ENCODE data around the gene MAP4. TPM values are rescaled to one million over a fixed set of nuclear protein-coding genes. Genes with fewer than 3 reads are reported as not detected.

The MAP4 gene
- total RNA-seq, 2 experiments from 2014 or later = 101 to 103 TPM

- Mint-ChIP-seq H3K36me3 (ENCODE audit: low read depth) (no peaks in the 10 kb centered on the region), H3K27ac (no peak overlapping the region), H3K9me3 (no peaks in the 10 kb centered on the region), H3K4me1 (ENCODE audit: low read depth) (peaks cover 21% of the 10 kb centered on the region), H3K27me3 (no peaks in the 10 kb centered on the region), H3K4me3 (no peak overlapping the region)
- ChIA-PET CTCF (interaction anchor here (1.0 kb wide), 1 partner anchor 37 kb away, joined by 4 read pairs; no protein-coding TSS in a partner anchor), POLR2A (interaction anchor here (1.4 kb wide), 1 partner anchor 10 kb away, joined by 5 read pairs; no protein-coding TSS in a partner anchor)
- intact Hi-C loops (cut with micrococcal nuclease) = no loop called here
- TF ChIP-seq CTCF (IDR thresholded peaks at IDR 0.05) = no peak
- ATAC-seq (no peak), DNase-seq (no peak)
Measured at GRCh38 chr3:48026951-48027908, 11.0 kb upstream of the MAP4 start.

GRCh38 chr3:48026098-48026497 is 9.9 kb upstream of the MAP4 start:
- Mint-ChIP-seq H3K27me3 (no peaks in the 10 kb centered on the region), H3K27ac (no peak overlapping the region), H3K4me3 (no peak overlapping the region), H3K9me3 (no peaks in the 10 kb centered on the region), H3K4me1 (ENCODE audit: low read depth) (peaks cover 24% of the 10 kb centered on the region), H3K36me3 (ENCODE audit: low read depth) (no peaks in the 10 kb centered on the region)
- CTCF ChIA-PET = no interaction called here
- TF ChIP-seq CTCF (IDR thresholded peaks at IDR 0.05) = no peak
- DNase-seq = no peak
- intact Hi-C loops (cut with micrococcal nuclease) = no loop called here
- no peak for ATAC-seq
- POLR2A ChIA-PET = no interaction called here

- ATAC-seq = no peak
- DNase-seq = no peak
- Mint-ChIP-seq H3K4me1 (ENCODE audit: low read depth) (peaks cover 16% of the 10 kb centered on the region), H3K9me3 (no peaks in the 10 kb centered on the region), H3K4me3 (no peak overlapping the region), H3K27me3 (no peaks in the 10 kb centered on the region), H3K27ac (no peak overlapping the region), H3K36me3 (ENCODE audit: low read depth) (no peaks in the 10 kb centered on the region)
- intact Hi-C loops (cut with micrococcal nuclease) = no loop called here
- no peak for TF ChIP-seq CTCF (IDR thresholded peaks at IDR 0.05)
- POLR2A ChIA-PET = no interaction called here
- CTCF ChIA-PET = no interaction called here
Measured at GRCh38 chr3:48024401-48024800, 8.2 kb upstream of the MAP4 start.

- intact Hi-C loops (cut with micrococcal nuclease) = no loop called here
- no peaks in the 10 kb centered on the region for H3K9me3 Mint-ChIP-seq
- ATAC-seq = no peak
- ChIA-PET CTCF (interaction anchor here (0.6 kb wide), 1 partner anchor 40 kb away, joined by 3 read pairs; no protein-coding TSS in a partner anchor), POLR2A (interaction anchor here (0.6 to 0.7 kb wide), 2 partner anchors 22 to 378 kb away, joined by 3 read pairs; no protein-coding TSS in a partner anchor)
- H3K27me3 Mint-ChIP-seq = no peaks in the 10 kb centered on the region
- no peak for DNase-seq
- no peak overlapping the region for H3K4me3 Mint-ChIP-seq
- TF ChIP-seq CTCF (IDR thresholded peaks at IDR 0.05) = no peak
- no peak overlapping the region for H3K27ac Mint-ChIP-seq
- H3K36me3 Mint-ChIP-seq (ENCODE audit: low read depth) = no peaks in the 10 kb centered on the region
- peaks cover 16% of the 10 kb centered on the region for H3K4me1 Mint-ChIP-seq (ENCODE audit: low read depth)
Measured at GRCh38 chr3:48023377-48023776, 7.2 kb upstream of the MAP4 start.

- Mint-ChIP-seq H3K27me3 (no peaks in the 10 kb centered on the region), H3K4me3 (no peak overlapping the region), H3K36me3 (ENCODE audit: low read depth) (peaks cover 2% of the 10 kb centered on the region), H3K27ac (no peak overlapping the region), H3K9me3 (no peaks in the 10 kb centered on the region), H3K4me1 (ENCODE audit: low read depth) (peaks cover 23% of the 10 kb centered on the region)
- no peak for ATAC-seq
- DNase-seq = no peak
- CTCF ChIA-PET = no interaction called here
- intact Hi-C loops (cut with micrococcal nuclease) = no loop called here
- no peak for TF ChIP-seq CTCF (IDR thresholded peaks at IDR 0.05)
- POLR2A ChIA-PET = no interaction called here
Measured at GRCh38 chr3:48022178-48022577, 6.0 kb upstream of the MAP4 start.

Measured in activated CD8-positive, alpha-beta T cell treated with anti-CD3 and anti-CD28 coated beads for 36 hours (primary cell).